NB4 (cell line): Measurements from ENCODE around the gene GHITM.

Experiments used
- DNase-seq: peaks from one replicate; pipeline ENCODE4 v3.0.0; 2010; ENCODE audit warnings: low read depth
- H3K4me3 ChIP-seq: one replicate; pipeline ENCODE4 v1.5.1; 2011; ENCODE audit warnings: mild to moderate bottlenecking, low read depth, low read length, moderate library complexity
- MYC ChIP-seq: IDR thresholded peaks from 2 replicates; pipeline ENCODE4 v1.6.1; 2011; ENCODE audit warnings: low read depth, low read length
- POLR2A ChIP-seq: IDR thresholded peaks from 2 replicates; pipeline ENCODE4 v1.6.1; 2011; ENCODE audit warnings: mild to moderate bottlenecking; ENCODE audit not compliant: insufficient read length; ENCODE audit errors: extremely low read depth
- TF ChIP-seq, protein P1 (sequence below): IDR thresholded peaks from 2 replicates; pipeline ENCODE4 v1.6.1; 2011; ENCODE audit warnings: low read depth, low read length
- TF ChIP-seq, protein P2 (sequence below): IDR thresholded peaks from one replicate; pipeline ENCODE4 v1.5.1; 2012; ENCODE audit warnings: low read depth, low read length

The GHITM gene

DNA sequence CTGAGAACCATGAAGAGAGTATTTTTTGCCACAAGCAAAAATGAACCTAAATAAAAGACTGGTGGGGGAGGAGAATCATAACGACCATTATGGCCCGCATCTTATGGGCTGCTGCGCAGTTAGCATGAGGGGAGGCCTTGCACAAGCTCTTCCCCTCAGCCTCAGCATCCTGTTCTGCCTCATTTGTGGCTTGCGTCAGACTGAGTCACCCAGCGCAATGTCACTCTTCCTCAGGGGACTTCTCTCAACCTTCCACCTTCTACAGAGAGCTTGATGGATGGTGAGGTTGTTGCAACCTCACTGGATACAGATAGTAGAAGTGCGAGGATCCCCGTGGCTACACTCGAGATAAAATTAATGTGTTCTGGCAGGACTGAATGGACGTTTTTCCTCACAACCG is 17.5 kb downstream of the GHITM start:
- no peak overlapping the region for H3K4me3 ChIP-seq
- DNase-seq, result peak; percentile 99
- TF ChIP-seq, protein P1, sequence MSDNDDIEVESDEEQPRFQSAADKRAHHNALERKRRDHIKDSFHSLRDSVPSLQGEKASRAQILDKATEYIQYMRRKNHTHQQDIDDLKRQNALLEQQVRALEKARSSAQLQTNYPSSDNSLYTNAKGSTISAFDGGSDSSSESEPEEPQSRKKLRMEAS, result peak; percentile 79
- TF ChIP-seq, protein P2, sequence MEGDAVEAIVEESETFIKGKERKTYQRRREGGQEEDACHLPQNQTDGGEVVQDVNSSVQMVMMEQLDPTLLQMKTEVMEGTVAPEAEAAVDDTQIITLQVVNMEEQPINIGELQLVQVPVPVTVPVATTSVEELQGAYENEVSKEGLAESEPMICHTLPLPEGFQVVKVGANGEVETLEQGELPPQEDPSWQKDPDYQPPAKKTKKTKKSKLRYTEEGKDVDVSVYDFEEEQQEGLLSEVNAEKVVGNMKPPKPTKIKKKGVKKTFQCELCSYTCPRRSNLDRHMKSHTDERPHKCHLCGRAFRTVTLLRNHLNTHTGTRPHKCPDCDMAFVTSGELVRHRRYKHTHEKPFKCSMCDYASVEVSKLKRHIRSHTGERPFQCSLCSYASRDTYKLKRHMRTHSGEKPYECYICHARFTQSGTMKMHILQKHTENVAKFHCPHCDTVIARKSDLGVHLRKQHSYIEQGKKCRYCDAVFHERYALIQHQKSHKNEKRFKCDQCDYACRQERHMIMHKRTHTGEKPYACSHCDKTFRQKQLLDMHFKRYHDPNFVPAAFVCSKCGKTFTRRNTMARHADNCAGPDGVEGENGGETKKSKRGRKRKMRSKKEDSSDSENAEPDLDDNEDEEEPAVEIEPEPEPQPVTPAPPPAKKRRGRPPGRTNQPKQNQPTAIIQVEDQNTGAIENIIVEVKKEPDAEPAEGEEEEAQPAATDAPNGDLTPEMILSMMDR, result no peak
- TF ChIP-seq POLR2A (peak; percentile 22), MYC (peak; percentile 87)

DNA sequence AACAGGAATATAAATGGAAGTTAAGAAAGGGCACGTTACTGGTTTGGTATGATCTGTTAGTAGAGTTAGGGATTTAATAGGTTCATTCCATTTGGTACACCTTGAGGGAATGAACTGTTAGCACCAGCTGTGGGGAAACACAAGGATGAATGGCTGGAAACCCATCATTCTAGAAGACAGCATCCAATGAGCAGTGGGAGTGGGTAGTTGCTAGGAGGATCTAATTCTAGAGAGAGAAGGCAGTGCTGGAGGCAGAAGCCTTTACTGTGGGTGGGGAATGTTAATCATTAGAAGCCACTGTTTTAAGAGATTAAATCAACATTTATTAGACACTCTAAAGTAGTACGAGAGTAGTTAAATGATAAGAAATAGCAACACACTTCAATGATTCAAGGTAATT is 18.8 kb downstream of the GHITM start:
- DNase-seq, result peak; percentile 34
- no peak overlapping the region for H3K4me3 ChIP-seq
- TF ChIP-seq, protein P1, result no peak
- no peak for TF ChIP-seq MYC
- TF ChIP-seq, protein P2, result no peak
- TF ChIP-seq POLR2A, result no peak

DNA sequence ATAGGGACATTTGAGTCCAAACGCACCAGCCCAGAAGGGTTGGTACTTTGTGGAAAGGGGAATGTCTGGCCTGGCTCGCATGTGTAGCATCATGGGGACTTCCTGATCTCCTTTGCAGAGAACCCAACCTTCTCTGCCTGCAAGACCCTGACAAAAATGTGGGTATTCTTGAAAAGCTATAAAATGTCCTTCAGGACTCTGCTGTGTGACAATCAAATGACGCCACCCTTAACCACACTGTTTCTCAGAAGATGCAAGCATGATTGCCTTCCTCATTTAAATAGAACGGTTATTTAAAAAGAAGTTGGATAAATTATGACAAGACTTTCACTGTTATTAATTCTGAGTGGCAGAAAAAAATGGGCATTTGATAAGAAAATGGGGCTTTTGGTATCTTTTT is 19.2 kb downstream of the GHITM start:
- H3K4me3 ChIP-seq, result no peak overlapping the region
- DNase-seq, result peak; percentile 87
- TF ChIP-seq, protein P1, result no peak
- TF ChIP-seq POLR2A, result no peak
- no peak for TF ChIP-seq MYC
- TF ChIP-seq, protein P2, result no peak

DNA sequence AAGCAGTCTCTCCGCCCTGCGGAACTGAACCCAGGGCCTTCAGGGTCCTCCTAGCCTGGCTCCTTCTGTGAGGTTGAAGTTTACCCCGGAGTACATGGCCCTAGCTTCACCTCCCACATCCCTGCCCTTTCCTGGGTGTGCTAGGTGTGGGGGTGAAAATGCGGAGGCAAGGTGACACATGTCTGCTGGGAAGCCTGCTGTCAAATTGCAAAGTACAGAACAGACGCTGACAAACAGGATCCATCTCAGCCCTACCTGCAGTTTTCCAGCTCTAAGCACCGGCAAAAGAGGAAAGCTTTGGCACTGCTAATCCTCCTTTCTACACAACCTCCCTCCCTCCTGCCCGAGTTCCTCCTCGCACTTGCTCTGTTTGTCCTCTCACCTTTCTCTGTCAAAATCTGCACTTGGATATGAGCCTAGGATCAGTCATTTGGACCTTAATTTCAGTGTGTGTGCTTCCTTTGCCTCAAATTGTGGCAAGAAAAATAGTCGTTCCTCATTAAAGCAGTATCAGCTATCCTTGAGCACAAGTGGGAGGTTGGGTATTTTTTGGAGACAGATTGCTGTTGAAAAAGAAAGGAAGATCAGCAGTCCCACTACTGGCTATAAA is 19.9 kb downstream of the GHITM start:
- no peak overlapping the region for H3K4me3 ChIP-seq
- DNase-seq, result peak; percentile 30
- TF ChIP-seq POLR2A (no peak), MYC (no peak)
- TF ChIP-seq, protein P1, result no peak
- TF ChIP-seq, protein P2, result no peak

DNA sequence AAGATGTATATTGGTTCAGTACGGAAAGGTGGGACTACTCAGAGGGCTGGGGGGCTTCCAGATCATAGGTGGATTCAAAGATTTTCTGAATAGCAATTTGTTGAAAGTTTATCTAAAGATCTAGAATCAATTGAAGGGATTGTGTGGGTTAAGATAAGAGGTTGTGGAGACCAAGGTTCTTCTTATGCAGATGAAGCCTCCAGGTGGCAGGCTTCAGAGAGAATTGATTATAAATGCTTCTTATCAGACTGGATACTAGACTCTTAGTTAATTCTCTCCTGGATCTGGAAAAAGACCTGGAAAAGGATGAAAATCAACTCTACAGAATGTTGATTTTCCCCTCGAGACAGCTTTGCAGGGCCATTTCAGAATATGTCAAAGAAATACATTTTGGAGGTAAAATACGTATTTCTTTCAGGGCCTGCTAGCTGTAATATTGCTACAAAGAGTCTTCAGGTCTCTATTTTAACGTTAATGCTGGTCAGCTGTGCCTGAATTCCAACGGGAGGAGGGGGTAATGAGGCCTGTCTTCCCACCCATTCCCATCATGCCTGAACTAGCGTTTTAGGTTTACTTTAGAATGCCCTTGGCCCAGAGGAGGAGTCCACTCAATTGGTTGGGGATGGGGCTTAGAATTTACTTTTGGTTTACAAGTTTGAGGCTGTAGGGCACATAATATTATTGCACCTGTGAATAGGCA is 21.5 kb downstream of the GHITM start:
- no peak for DNase-seq
- no peak overlapping the region for H3K4me3 ChIP-seq
- TF ChIP-seq MYC (no peak), POLR2A (no peak)
- TF ChIP-seq, protein P2, result no peak
- TF ChIP-seq, protein P1, result no peak
